Activated CD8-positive, alpha-beta memory T cell treated with anti-CD3 and anti-CD28 coated beads, Interleukin-2, amount 10 ng/mL, durations not matched to agents 7 days and 5 days (primary cell): ENCODE results near the gene EFCC1. TPM values are rescaled to one million over a fixed set of nuclear protein-coding genes. Genes with fewer than 3 reads are reported as not detected.

Experiments
- ATAC-seq: fragments of 150-1000 bp; cut with Tn5 transposase; one replicate; pipeline ENCODE4 v1.10.0; 2021; ENCODE audit warnings: moderate library complexity
- CTCF ChIA-PET: fragments of 350-600 bp; sonication (Branson Sonifier 250); formaldehyde crosslinking; loops from one replicate; lab custom pipeline; 2021; ENCODE audit warnings: antibody characterized with exemption; lab: Charles Lee
- DNase-seq: peaks from one replicate; pipeline ENCODE4 v3.0.0-alpha.2; 2020
- H3K27ac Mint-ChIP-seq: one replicate; pipeline ENCODE4 v1.8.0; 2021; ENCODE audit warnings: mild to moderate bottlenecking, mixed read lengths
- H3K27me3 Mint-ChIP-seq: one replicate; pipeline ENCODE4 v1.8.0; 2021; ENCODE audit warnings: mixed read lengths
- H3K36me3 Mint-ChIP-seq: one replicate; pipeline ENCODE4 v1.8.0; 2021; ENCODE audit warnings: mild to moderate bottlenecking, mixed read lengths
- H3K4me1 Mint-ChIP-seq: one replicate; pipeline ENCODE4 v1.8.0; 2021; ENCODE audit warnings: mixed read lengths
- H3K4me3 Mint-ChIP-seq: one replicate; pipeline ENCODE4 v1.8.0; 2021; ENCODE audit warnings: mild to moderate bottlenecking, moderate library complexity, mixed read lengths
- H3K9me3 Mint-ChIP-seq: one replicate; pipeline ENCODE4 v1.8.0; 2022; ENCODE audit warnings: low read depth, mixed read lengths
- total RNA-seq, 2 experiments: library from RNA; stranded (reverse); gene quantifications; one replicate each; pipeline ENCODE4 v1.2.3, GENCODE V29; 2021

Gene EFCC1
- total RNA-seq, 2 experiments from 2014 or later, result 0.09 to 0.12 TPM

DNA sequence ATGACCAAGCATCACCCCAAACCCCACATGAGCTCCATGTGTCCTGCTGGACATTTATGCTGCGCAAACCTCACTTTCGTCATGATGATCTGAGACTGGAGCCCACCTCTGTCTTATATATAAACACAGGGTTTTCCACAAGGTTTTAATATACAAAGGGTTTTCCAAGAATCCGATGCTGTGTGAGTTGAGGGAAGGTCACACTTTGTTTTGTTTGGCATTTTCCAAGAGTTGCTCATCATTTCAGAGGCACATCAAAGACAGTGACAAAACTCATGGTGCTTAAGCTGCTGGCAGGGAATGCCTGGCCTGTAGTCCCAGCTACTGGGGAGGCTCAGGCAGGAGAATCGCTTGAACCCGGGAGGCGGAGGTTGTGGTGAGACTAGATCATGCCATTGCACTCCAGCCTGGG lies 20.0 kb downstream of the EFCC1 start:
- peaks cover 36% of the 10 kb centered on the region for H3K4me1 Mint-ChIP-seq
- no peak overlapping the region for H3K4me3 Mint-ChIP-seq
- H3K9me3 Mint-ChIP-seq, result no peaks in the 10 kb centered on the region
- no peak overlapping the region for H3K27ac Mint-ChIP-seq
- no peak for DNase-seq
- CTCF ChIA-PET, result interaction anchor here (0.8 to 3.1 kb wide), 2 partner anchors 32 to 50 kb away, joined by 3 to 10 read pairs; no protein-coding TSS in a partner anchor
- no peaks in the 10 kb centered on the region for H3K27me3 Mint-ChIP-seq
- peaks cover 1% of the 10 kb centered on the region for H3K36me3 Mint-ChIP-seq
- no peak for ATAC-seq

DNA sequence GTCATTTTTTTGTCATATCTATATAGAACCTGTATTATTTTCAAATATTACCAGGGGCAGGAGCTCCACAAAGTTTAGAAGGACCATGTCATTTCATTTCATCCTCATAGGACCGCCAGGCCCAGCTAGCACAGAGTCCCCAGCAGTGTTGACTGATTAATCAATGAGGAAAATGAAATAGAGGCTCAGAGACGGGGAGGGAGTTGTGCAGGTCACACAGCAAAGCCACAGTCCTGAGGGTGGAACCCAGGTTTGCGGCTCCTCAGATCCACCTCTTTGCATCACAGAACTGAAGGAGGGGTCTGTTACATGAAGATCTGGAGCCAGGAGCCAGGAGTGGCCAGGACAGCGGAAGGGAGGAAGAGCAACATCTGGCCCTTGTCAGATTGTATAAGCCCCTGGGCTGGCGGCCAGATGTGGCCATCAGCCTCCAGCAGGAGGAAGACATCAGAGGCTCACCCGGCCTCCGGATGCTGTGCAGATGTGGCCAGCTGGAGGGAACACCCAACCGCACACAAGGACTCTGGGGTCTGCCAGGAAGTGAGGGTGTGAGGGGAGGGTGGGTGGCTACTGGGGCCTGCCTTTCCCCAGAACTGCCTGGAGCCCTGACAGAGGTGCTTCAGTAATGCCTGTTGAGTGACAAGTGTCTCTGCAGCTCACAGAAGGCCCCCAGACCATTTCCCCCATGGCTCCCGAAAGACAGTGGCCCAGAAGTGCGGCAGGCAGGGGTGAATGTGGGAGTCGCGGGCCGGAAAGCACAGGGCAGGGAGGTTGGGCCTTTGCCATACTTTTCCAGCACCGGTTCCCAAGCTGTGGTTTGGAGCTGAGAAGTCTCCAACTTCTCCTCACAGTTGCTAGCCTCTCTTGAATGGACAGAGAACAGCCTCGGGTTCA lies 21.3 kb downstream of the EFCC1 start:
- ATAC-seq (no peak), DNase-seq (no peak)
- CTCF ChIA-PET, result interaction anchor here (0.6 to 3.1 kb wide), 7 partner anchors 9 to 224 kb away, joined by 3 to 10 read pairs (median 4); no protein-coding TSS in a partner anchor
- H3K27ac Mint-ChIP-seq, result peak overlapping the region; percentile 55
- no peaks in the 10 kb centered on the region for H3K27me3 Mint-ChIP-seq
- H3K4me3 Mint-ChIP-seq, result no peak overlapping the region
- H3K36me3 Mint-ChIP-seq, result peaks cover 1% of the 10 kb centered on the region
- peaks cover 34% of the 10 kb centered on the region for H3K4me1 Mint-ChIP-seq
- no peaks in the 10 kb centered on the region for H3K9me3 Mint-ChIP-seq

GRCh38 chr3:129023008-129023358 lies 21.9 kb downstream of the EFCC1 start:
- no peak for DNase-seq
- Mint-ChIP-seq H3K27me3 (no peaks in the 10 kb centered on the region), H3K36me3 (peaks cover 1% of the 10 kb centered on the region), H3K9me3 (no peaks in the 10 kb centered on the region), H3K4me3 (no peak overlapping the region), H3K27ac (peak overlapping the region; percentile 55), H3K4me1 (peaks cover 28% of the 10 kb centered on the region)
- CTCF ChIA-PET, result interaction anchor here (0.6 to 1.8 kb wide), 5 partner anchors 10 to 223 kb away, joined by 3 to 4 read pairs (median 4); no protein-coding TSS in a partner anchor
- no peak for ATAC-seq

GRCh38 chr3:129023909-129024308 lies 22.8 kb downstream of the EFCC1 start:
- Mint-ChIP-seq H3K4me3 (no peak overlapping the region), H3K27ac (no peak overlapping the region), H3K36me3 (peaks cover 1% of the 10 kb centered on the region), H3K9me3 (no peaks in the 10 kb centered on the region), H3K4me1 (peaks cover 27% of the 10 kb centered on the region), H3K27me3 (peaks cover 3% of the 10 kb centered on the region)
- ATAC-seq (no peak), DNase-seq (no peak)
- CTCF ChIA-PET, result interaction anchor here (1.0 to 5.0 kb wide), 4 partner anchors 9 to 222 kb away, joined by 3 to 111 read pairs (median 4); no protein-coding TSS in a partner anchor

GRCh38 chr3:129025108-129025507 lies 24.0 kb downstream of the EFCC1 start:
- H3K27ac Mint-ChIP-seq, result no peak overlapping the region
- H3K9me3 Mint-ChIP-seq, result no peaks in the 10 kb centered on the region
- DNase-seq, result no peak
- no peak for ATAC-seq
- peaks cover 6% of the 10 kb centered on the region for H3K27me3 Mint-ChIP-seq
- H3K4me1 Mint-ChIP-seq, result peaks cover 27% of the 10 kb centered on the region
- H3K4me3 Mint-ChIP-seq, result no peak overlapping the region
- H3K36me3 Mint-ChIP-seq, result peaks cover 1% of the 10 kb centered on the region
- CTCF ChIA-PET, result interaction anchor here (1.2 to 5.0 kb wide), 6 partner anchors 10 to 220 kb away, joined by 3 to 111 read pairs (median 6); partner anchors contain the start of gene CFAP92

DNA sequence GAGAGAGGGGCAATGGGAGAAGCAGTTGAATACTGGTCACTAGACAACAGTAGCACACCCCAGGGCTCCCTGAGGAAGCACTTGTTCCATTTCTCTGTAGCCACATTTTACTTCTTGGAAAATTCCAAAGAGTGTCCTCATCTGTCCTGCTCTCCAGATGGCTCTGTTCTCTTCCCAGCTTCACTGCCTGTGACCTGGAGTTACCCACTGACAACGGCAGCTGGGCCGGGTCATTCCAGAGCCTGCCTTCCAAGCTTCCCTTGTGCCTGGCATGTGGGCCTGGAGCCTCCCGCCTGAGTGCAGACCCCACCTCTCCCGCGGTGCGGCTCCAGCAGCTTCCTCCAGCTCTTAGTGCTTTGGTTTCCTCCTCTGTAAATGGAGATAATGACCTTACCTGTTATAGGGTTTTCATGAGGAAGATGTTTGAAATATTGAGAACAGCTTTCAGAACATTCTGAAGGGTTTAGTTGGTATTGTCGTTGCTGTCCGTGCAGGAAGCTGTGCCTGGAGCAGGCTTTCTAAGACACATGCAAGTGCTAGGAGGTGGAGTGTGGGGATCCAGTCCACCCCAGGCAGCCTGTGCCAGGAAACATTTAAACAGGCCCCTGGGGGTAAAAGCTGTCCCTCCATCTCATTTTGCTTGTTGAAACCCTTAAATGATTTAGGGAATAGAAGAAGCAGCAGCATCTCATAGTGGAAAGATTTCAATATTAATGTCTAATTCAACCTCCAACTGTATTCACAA lies 24.8 kb downstream of the EFCC1 start:
- CTCF ChIA-PET, result interaction anchor here (0.7 to 5.0 kb wide), 17 partner anchors 11 to 220 kb away, joined by 3 to 111 read pairs (median 5); partner anchors contain the start of gene CFAP92
- H3K9me3 Mint-ChIP-seq, result no peaks in the 10 kb centered on the region
- DNase-seq (no peak), ATAC-seq (no peak)
- H3K36me3 Mint-ChIP-seq, result peaks cover 1% of the 10 kb centered on the region
- peaks cover 6% of the 10 kb centered on the region for H3K27me3 Mint-ChIP-seq
- peak overlapping the region; percentile 80 for H3K4me3 Mint-ChIP-seq
- peaks cover 27% of the 10 kb centered on the region for H3K4me1 Mint-ChIP-seq
- H3K27ac Mint-ChIP-seq, result peak overlapping the region; percentile 96

DNA sequence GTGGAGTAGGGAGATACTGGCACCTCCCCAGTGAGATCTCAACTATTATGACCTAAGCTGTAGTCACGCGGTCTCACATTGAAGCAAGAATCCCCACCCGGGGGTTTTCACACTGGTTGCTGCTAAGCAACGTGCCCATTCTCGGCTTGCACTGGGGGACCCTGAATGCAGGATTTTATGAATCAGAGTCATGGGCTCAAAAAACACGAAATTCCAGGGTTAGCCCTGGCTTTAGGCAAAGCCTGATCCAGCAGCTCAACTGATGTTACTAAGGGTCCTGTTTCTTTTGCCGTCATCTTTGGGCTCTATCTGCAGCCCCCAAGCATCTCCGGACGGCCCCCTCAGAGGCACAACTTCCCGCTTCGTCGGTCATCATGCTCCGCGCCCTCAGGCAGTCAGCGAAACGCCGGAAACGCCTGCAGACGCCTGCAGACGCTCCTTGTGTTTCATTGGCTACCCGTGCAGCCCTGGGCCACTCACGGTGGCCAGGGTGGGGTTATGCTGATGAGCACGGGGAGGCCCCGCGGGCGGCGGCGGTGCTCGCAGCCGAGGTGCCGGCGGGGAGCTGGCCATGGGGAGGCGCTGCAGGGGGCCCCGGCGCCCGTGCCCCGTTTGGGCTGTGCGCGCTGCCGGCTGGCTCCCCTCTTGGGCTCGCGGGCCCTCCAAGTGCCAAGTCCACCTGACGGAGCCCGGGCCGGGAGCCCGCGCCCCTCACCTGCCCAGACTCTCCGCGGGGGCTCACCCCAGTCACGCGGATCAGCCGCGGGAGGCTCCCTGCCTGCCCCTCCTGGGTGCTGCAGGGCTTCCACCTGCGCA lies 25.8 kb downstream of the EFCC1 start:
- CTCF ChIA-PET, result interaction anchor here (0.6 to 5.0 kb wide), 28 partner anchors 10 to 222 kb away, joined by 3 to 111 read pairs (median 5); partner anchors contain the start of genes CFAP92 and COPG1
- ATAC-seq (peak; percentile 100), DNase-seq (peak; percentile 97)
- peaks cover 6% of the 10 kb centered on the region for H3K27me3 Mint-ChIP-seq
- peak overlapping the region; percentile 80 for H3K4me3 Mint-ChIP-seq
- no peaks in the 10 kb centered on the region for H3K9me3 Mint-ChIP-seq
- H3K36me3 Mint-ChIP-seq, result peaks cover 1% of the 10 kb centered on the region
- peak overlapping the region; percentile 96 for H3K27ac Mint-ChIP-seq
- peaks cover 24% of the 10 kb centered on the region for H3K4me1 Mint-ChIP-seq

DNA sequence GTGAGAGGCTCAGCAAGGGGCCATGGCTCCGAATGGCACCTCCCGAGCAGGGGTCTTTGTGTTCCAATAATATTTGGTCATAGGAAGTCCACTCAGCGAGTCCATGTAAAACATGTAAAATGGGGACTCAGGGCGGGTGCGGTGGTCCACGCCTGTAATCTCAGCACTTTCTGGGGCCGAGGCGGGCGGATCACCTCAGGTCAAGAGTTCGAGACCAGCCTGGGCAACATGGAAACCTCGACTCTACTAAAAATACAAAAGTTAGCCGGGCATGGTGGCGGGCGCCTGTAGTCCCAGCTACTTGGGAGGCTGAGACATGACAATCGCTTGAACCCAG lies 26.4 kb downstream of the EFCC1 start:
- CTCF ChIA-PET, result interaction anchor here (0.6 to 5.0 kb wide), 22 partner anchors 9 to 222 kb away, joined by 3 to 111 read pairs (median 5); partner anchors contain the start of genes CFAP92 and COPG1
- H3K27me3 Mint-ChIP-seq, result peaks cover 6% of the 10 kb centered on the region
- no peaks in the 10 kb centered on the region for H3K9me3 Mint-ChIP-seq
- H3K4me1 Mint-ChIP-seq, result peaks cover 19% of the 10 kb centered on the region
- ATAC-seq (no peak), DNase-seq (no peak)
- peaks cover 1% of the 10 kb centered on the region for H3K36me3 Mint-ChIP-seq
- no peak overlapping the region for H3K27ac Mint-ChIP-seq
- peak overlapping the region; percentile 30 for H3K4me3 Mint-ChIP-seq

- ATAC-seq, result no peak
- CTCF ChIA-PET, result interaction anchor here (1.4 to 5.0 kb wide), 8 partner anchors 11 to 217 kb away, joined by 4 to 111 read pairs (median 14); no protein-coding TSS in a partner anchor
- Mint-ChIP-seq H3K27me3 (peaks cover 6% of the 10 kb centered on the region), H3K9me3 (no peaks in the 10 kb centered on the region), H3K36me3 (peaks cover 1% of the 10 kb centered on the region), H3K4me3 (no peak overlapping the region), H3K4me1 (peaks cover 12% of the 10 kb centered on the region), H3K27ac (no peak overlapping the region)
- DNase-seq, result no peak
Observed at GRCh38 chr3:129028866-129029265, 27.8 kb downstream of the EFCC1 start.

GRCh38 chr3:129030611-129031010 lies 29.5 kb downstream of the EFCC1 start:
- DNase-seq (no peak), ATAC-seq (no peak)
- H3K27me3 Mint-ChIP-seq, result peaks cover 6% of the 10 kb centered on the region
- CTCF ChIA-PET, result interaction anchor here (1.0 to 1.5 kb wide), 5 partner anchors 15 to 217 kb away, joined by 3 to 8 read pairs (median 6); no protein-coding TSS in a partner anchor
- H3K27ac Mint-ChIP-seq, result no peak overlapping the region
- H3K36me3 Mint-ChIP-seq, result no peaks in the 10 kb centered on the region
- no peak overlapping the region for H3K4me3 Mint-ChIP-seq
- peaks cover 13% of the 10 kb centered on the region for H3K4me1 Mint-ChIP-seq
- H3K9me3 Mint-ChIP-seq, result no peaks in the 10 kb centered on the region

- no peak for ATAC-seq
- CTCF ChIA-PET, result interaction anchor here (1.2 kb wide), 1 partner anchor 61 kb away, joined by 4 read pairs; no protein-coding TSS in a partner anchor
- H3K4me1 Mint-ChIP-seq, result peaks cover 8% of the 10 kb centered on the region
- no peaks in the 10 kb centered on the region for H3K36me3 Mint-ChIP-seq
- H3K9me3 Mint-ChIP-seq, result no peaks in the 10 kb centered on the region
- peaks cover 7% of the 10 kb centered on the region for H3K27me3 Mint-ChIP-seq
- DNase-seq, result no peak
- H3K4me3 Mint-ChIP-seq, result no peak overlapping the region
- H3K27ac Mint-ChIP-seq, result no peak overlapping the region
Observed at GRCh38 chr3:129031476-129032215, 30.5 kb downstream of the EFCC1 start.

- no peak for DNase-seq
- peaks cover 4% of the 10 kb centered on the region for H3K4me1 Mint-ChIP-seq
- no peak for ATAC-seq
- peaks cover 10% of the 10 kb centered on the region for H3K27me3 Mint-ChIP-seq
- H3K36me3 Mint-ChIP-seq, result no peaks in the 10 kb centered on the region
- H3K27ac Mint-ChIP-seq, result no peak overlapping the region
- CTCF ChIA-PET, result interaction anchor here (1.0 kb wide), 1 partner anchor 21 kb away, joined by 3 read pairs; no protein-coding TSS in a partner anchor
- H3K4me3 Mint-ChIP-seq, result no peak overlapping the region
- no peaks in the 10 kb centered on the region for H3K9me3 Mint-ChIP-seq
Observed at GRCh38 chr3:129032716-129033115, 31.6 kb downstream of the EFCC1 start.
